Esophagus squamous epithelium (tissue), 4 donors: ENCODE measurements around the gene GALNT10.

ENCODE experiments used
- POLR2A ChIP-seq, 4 donors: fragments of 450-650 bp; IDR thresholded peaks; one replicate each; pipeline ENCODE4 v1.6.1; 2017; ENCODE audit warnings: antibody characterized with exemption in 4 of 4, mild to moderate bottlenecking in 4 of 4, moderate library complexity in 3 of 4
- TF ChIP-seq, protein P1 (sequence below), 6 experiments: fragments of 450-650 bp in 4 of 6; fragments of 200-600 bp in 2 of 6; sonication (generic) in 2 of 6; IDR thresholded peaks; one replicate each; pipeline ENCODE4 v1.5.1; 2016 to 2019; ENCODE audit warnings: antibody characterized with exemption in 6 of 6, mild to moderate bottlenecking in 4 of 6, moderate library complexity in 4 of 6

DNA sequence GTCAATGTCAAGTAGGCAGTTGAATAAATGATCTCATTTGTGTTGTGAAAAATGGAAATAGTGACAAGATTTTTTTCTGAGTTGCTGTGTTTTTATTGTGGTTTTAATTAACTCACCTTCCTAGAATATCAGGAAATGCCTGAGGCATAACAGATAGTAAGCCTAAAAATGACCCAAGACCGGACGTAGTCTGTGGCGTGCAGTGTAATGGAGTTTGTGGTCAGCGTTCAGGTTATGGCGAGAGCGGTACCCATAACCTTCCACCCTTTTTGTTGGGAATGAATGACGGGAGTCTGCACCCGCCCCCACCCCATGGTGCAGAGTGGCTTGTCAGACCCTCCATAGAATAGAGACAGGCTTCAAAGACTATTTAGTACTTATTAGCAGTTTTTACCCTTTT lies 119.3 kb downstream of the GALNT10 start:
- TF ChIP-seq POLR2A (IDR thresholded peaks at IDR 0.05): no peak
- TF ChIP-seq, protein P1, sequence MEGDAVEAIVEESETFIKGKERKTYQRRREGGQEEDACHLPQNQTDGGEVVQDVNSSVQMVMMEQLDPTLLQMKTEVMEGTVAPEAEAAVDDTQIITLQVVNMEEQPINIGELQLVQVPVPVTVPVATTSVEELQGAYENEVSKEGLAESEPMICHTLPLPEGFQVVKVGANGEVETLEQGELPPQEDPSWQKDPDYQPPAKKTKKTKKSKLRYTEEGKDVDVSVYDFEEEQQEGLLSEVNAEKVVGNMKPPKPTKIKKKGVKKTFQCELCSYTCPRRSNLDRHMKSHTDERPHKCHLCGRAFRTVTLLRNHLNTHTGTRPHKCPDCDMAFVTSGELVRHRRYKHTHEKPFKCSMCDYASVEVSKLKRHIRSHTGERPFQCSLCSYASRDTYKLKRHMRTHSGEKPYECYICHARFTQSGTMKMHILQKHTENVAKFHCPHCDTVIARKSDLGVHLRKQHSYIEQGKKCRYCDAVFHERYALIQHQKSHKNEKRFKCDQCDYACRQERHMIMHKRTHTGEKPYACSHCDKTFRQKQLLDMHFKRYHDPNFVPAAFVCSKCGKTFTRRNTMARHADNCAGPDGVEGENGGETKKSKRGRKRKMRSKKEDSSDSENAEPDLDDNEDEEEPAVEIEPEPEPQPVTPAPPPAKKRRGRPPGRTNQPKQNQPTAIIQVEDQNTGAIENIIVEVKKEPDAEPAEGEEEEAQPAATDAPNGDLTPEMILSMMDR (IDR thresholded peaks at IDR 0.05): no peak
